Cardiac fibroblast (primary cell): ENCODE data around the gene PDZD8.
A peak's percentile ranks its signal among the peaks of the same experiment; 100 is the strongest.
"Not testable (repeated sequence)": the region's sequence is repeated elsewhere in the genome, so short reads cannot be mapped to it uniquely, and the experiment has no call there.

Source experiments
- DNase-seq, 2 donors: peaks; one replicate each; pipeline versions ENCODE4 v3.0.0 to v3.0.0-alpha.2; 2010; ENCODE audit warnings: low read depth in 2 of 2
- H3K4me3 ChIP-seq, 2 donors: replicated peaks in 1 of 2; 1 replicate in 1 of 2; 2 replicates in 1 of 2; pipeline ENCODE4 v1.5.1; 2011; ENCODE audit warnings: low read depth in 2 of 2, low read length in 2 of 2, mild to moderate bottlenecking in 2 of 2, moderate library complexity in 1 of 2
- CTCF ChIP-seq: IDR thresholded peaks from one replicate; pipeline ENCODE4 v1.5.1; 2011; ENCODE audit warnings: low read depth, mild to moderate bottlenecking, low read length, inconsistent platforms

Gene PDZD8

GRCh38 chr10:117318909-117319308 is 56.3 kb downstream of the PDZD8 start:
- no peak overlapping the region for H3K4me3 ChIP-seq
- DNase-seq, result peak; percentile 29 to 30
- peak; percentile 28 for TF ChIP-seq CTCF

- DNase-seq, result no peak
- no peak for TF ChIP-seq CTCF
- H3K4me3 ChIP-seq, result no peak overlapping the region
Observed at GRCh38 chr10:117316701-117317100, 58.5 kb downstream of the PDZD8 start.

- no peak overlapping the region for H3K4me3 ChIP-seq
- TF ChIP-seq CTCF, result no peak
- no peak for DNase-seq
Observed at GRCh38 chr10:117313641-117314040, 61.6 kb downstream of the PDZD8 start.

- no peak for DNase-seq
- H3K4me3 ChIP-seq, result no peak overlapping the region
- TF ChIP-seq CTCF, result no peak
Observed at GRCh38 chr10:117312430-117312829, 62.8 kb downstream of the PDZD8 start.

GRCh38 chr10:117311261-117311660 is 64.0 kb downstream of the PDZD8 start:
- TF ChIP-seq CTCF, result no peak
- no peak for DNase-seq
- H3K4me3 ChIP-seq, result no peak overlapping the region

GRCh38 chr10:117306674-117307073 is 68.6 kb downstream of the PDZD8 start:
- TF ChIP-seq CTCF, result no peak
- H3K4me3 ChIP-seq, result no peak overlapping the region

GRCh38 chr10:117303451-117303850 is 71.8 kb downstream of the PDZD8 start:
- H3K4me3 ChIP-seq, DNase-seq: not testable (repeated sequence)

More at GRCh38 chr10:117306674-117307073, 68.6 kb downstream of the PDZD8 start:
- no peak for DNase-seq
